Measurements from ENCODE around the gene TXNDC5. TPM values are rescaled to one million over a fixed set of nuclear protein-coding genes. Genes with fewer than 3 reads are reported as not detected.

Gene TXNDC5
- total RNA-seq, 2 experiments from 2014 or later: 312 to 319 TPM

DNA sequence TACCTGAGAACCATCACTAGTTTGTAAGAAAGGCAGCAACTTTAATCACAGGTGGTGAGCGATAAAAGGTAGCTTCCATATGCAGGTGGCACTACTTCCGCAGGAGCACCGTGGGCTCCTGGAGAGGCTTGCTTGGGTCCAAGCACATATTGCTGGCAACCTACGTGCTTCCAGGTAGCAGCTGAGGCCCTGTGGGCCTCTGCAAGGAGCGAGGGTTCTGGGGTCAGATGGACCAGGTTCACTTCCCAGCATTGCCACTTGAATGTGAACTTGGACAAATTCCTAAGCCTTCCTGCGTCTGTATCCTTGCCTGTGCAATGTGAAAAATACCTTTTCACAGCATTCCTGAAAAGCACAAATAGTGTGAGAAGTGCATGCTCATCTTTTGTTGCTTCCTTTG lies 31.0 kb downstream of the TXNDC5 start:
- intact Hi-C loops (cut with micrococcal nuclease; ENCODE audit: unreplicated experiment): no loop called here
- CTCF ChIA-PET (ENCODE audit: unreplicated experiment): no interaction called here
- no peak for DNase-seq (ENCODE audit: low spot score)
- Histone ChIP-seq H3K4me2 (ENCODE audit: low read length) (no peak overlapping the region), H2AFZ (ENCODE audit: low read length) (no peak overlapping the region), H3K9me3 (ENCODE audit: low read length) (no peaks in the 10 kb centered on the region), H3K79me2 (ENCODE audit: insufficient read depth, low read depth, low read length) (no peaks in the 10 kb centered on the region), H4K20me1 (ENCODE audit: insufficient read depth, low read length) (no peaks in the 10 kb centered on the region), H3K9me2 (ENCODE audit: insufficient read depth, low read length) (no peaks in the 10 kb centered on the region), H3K4me1 (ENCODE audit: insufficient read depth, low read length, poor library complexity, severe bottlenecking) (no peaks in the 10 kb centered on the region), H3K27ac (ENCODE audit: low read depth, low read length, poor library complexity, severe bottlenecking) (no peak overlapping the region), H3K4me3 (ENCODE audit: low read depth, low read length, poor library complexity, severe bottlenecking) (no peak overlapping the region), H3K36me3 (ENCODE audit: insufficient read depth, low read length) (peaks cover 58% of the 10 kb centered on the region)
- no TSS peak for BruUV-seq (replicated peaks)
- POLR2A ChIA-PET: interaction anchor here (1.8 kb wide), 1 partner anchor 151 kb away, joined by 4 read pairs; no protein-coding TSS in a partner anchor
- no peak for TF ChIP-seq EZH2phosphoT487 (IDR thresholded peaks at IDR 0.05; ENCODE audit: borderline replicate concordance, low read depth, low read length)
- TF ChIP-seq, protein P1, sequence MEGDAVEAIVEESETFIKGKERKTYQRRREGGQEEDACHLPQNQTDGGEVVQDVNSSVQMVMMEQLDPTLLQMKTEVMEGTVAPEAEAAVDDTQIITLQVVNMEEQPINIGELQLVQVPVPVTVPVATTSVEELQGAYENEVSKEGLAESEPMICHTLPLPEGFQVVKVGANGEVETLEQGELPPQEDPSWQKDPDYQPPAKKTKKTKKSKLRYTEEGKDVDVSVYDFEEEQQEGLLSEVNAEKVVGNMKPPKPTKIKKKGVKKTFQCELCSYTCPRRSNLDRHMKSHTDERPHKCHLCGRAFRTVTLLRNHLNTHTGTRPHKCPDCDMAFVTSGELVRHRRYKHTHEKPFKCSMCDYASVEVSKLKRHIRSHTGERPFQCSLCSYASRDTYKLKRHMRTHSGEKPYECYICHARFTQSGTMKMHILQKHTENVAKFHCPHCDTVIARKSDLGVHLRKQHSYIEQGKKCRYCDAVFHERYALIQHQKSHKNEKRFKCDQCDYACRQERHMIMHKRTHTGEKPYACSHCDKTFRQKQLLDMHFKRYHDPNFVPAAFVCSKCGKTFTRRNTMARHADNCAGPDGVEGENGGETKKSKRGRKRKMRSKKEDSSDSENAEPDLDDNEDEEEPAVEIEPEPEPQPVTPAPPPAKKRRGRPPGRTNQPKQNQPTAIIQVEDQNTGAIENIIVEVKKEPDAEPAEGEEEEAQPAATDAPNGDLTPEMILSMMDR (conservative IDR thresholded peaks at IDR 0.05; ENCODE audit: low read length): no peak

DNA sequence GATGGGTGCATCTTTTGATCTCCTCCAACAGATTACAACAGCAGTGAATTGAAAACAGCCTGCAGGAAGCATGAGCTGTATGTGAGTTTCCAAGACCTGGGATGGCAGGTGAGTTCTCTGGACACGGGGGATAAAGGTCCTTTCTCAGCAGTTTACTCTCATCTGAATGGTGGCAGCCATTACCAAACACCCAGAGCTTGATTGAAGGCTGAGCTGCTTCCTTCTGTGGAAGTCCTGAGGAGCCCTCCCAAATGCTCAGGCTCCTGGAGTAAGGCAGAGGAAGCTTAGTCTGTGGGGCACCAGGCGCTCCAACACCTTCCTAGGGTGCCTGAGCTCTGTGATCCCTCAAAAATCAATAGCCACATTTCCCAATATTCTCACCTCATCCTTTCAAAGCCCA lies 31.5 kb downstream of the TXNDC5 start:
- no peaks in the 10 kb centered on the region for H3K9me3 ChIP-seq (ENCODE audit: low read length)
- BruUV-seq (replicated peaks): no TSS peak
- no peak for DNase-seq (ENCODE audit: low spot score)
- no peaks in the 10 kb centered on the region for H3K4me1 ChIP-seq (ENCODE audit: insufficient read depth, low read length, poor library complexity, severe bottlenecking)
- no peak for TF ChIP-seq EZH2phosphoT487 (IDR thresholded peaks at IDR 0.05; ENCODE audit: borderline replicate concordance, low read depth, low read length)
- TF ChIP-seq, protein P1 (conservative IDR thresholded peaks at IDR 0.05; ENCODE audit: low read length): no peak
- ChIA-PET CTCF (ENCODE audit: unreplicated experiment) (no interaction called here), POLR2A (interaction anchor here (0.5 to 1.8 kb wide), 2 partner anchors 150 to 744 kb away, joined by 3 to 4 read pairs; no protein-coding TSS in a partner anchor)
- H3K9me2 ChIP-seq (ENCODE audit: insufficient read depth, low read length): no peaks in the 10 kb centered on the region
- H3K4me3 ChIP-seq (ENCODE audit: low read depth, low read length, poor library complexity, severe bottlenecking): no peak overlapping the region
- no peaks in the 10 kb centered on the region for H3K79me2 ChIP-seq (ENCODE audit: insufficient read depth, low read depth, low read length)
- no peak overlapping the region for H2AFZ ChIP-seq (ENCODE audit: low read length)
- no peak overlapping the region for H3K27ac ChIP-seq (ENCODE audit: low read depth, low read length, poor library complexity, severe bottlenecking)
- H4K20me1 ChIP-seq (ENCODE audit: insufficient read depth, low read length): no peaks in the 10 kb centered on the region
- peaks cover 53% of the 10 kb centered on the region for H3K36me3 ChIP-seq (ENCODE audit: insufficient read depth, low read length)
- intact Hi-C loops (cut with micrococcal nuclease; ENCODE audit: unreplicated experiment): no loop called here
- no peak overlapping the region for H3K4me2 ChIP-seq (ENCODE audit: low read length)

DNA sequence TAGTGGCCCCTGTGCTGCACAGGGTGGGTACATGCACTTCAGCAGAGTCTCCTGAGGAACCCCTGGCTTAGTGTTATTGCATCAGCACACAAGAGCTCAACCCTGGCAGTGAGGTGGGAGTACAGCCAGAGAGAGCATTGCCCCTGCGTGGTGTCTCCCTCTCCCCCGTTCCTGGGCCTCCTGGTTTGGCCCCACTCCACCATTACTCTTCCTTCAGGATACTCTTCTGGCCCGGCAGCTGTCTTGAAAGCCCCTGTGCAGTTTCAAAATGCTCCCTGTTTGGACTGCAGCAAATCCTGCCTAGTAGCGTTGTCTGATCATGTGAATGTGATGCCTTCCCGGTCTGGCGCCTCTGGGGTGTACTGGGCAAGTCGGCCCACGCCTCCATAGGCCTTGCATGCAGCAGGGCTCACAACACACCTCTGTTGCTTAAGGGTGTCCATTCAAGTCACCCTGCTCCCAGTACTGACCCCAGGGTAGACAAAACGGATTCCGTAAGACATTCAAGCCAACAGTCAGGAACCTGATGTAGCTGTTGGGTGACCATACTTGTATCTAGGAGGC lies 32.1 kb downstream of the TXNDC5 start:
- H3K4me3 ChIP-seq (ENCODE audit: low read depth, low read length, poor library complexity, severe bottlenecking): no peak overlapping the region
- H3K4me2 ChIP-seq (ENCODE audit: low read length): no peak overlapping the region
- no peak for DNase-seq (ENCODE audit: low spot score)
- ChIA-PET CTCF (ENCODE audit: unreplicated experiment) (no interaction called here), POLR2A (interaction anchor here (1.8 kb wide), 1 partner anchor 150 kb away, joined by 4 read pairs; no protein-coding TSS in a partner anchor)
- H4K20me1 ChIP-seq (ENCODE audit: insufficient read depth, low read length): no peaks in the 10 kb centered on the region
- 0 out of 2 replicates have a peak, but pooled peaks cover 4% of the 10 kb centered on the region for H3K9me3 ChIP-seq (ENCODE audit: low read length)
- TF ChIP-seq EZH2phosphoT487 (IDR thresholded peaks at IDR 0.05; ENCODE audit: borderline replicate concordance, low read depth, low read length): no peak
- TF ChIP-seq, protein P1 (conservative IDR thresholded peaks at IDR 0.05; ENCODE audit: low read length): no peak
- intact Hi-C loops (cut with micrococcal nuclease; ENCODE audit: unreplicated experiment): no loop called here
- no peaks in the 10 kb centered on the region for H3K79me2 ChIP-seq (ENCODE audit: insufficient read depth, low read depth, low read length)
- no peaks in the 10 kb centered on the region for H3K9me2 ChIP-seq (ENCODE audit: insufficient read depth, low read length)
- no peak overlapping the region for H2AFZ ChIP-seq (ENCODE audit: low read length)
- H3K36me3 ChIP-seq (ENCODE audit: insufficient read depth, low read length): peaks cover 47% of the 10 kb centered on the region
- H3K4me1 ChIP-seq (ENCODE audit: insufficient read depth, low read length, poor library complexity, severe bottlenecking): no peaks in the 10 kb centered on the region
- no peak overlapping the region for H3K27ac ChIP-seq (ENCODE audit: low read depth, low read length, poor library complexity, severe bottlenecking)
- no TSS peak for BruUV-seq (replicated peaks)

All from OCI-LY7 (cell line).